Activated T-cell treated with anti-CD3 and anti-CD28 coated beads for 24 hours (primary cell): ENCODE data around the gene MPDZ.

Source experiments
- DNase-seq: peaks from one replicate; pipeline ENCODE4 v3.0.0-alpha.2; 2020; ENCODE audit warnings: low read depth

MPDZ gene

DNA sequence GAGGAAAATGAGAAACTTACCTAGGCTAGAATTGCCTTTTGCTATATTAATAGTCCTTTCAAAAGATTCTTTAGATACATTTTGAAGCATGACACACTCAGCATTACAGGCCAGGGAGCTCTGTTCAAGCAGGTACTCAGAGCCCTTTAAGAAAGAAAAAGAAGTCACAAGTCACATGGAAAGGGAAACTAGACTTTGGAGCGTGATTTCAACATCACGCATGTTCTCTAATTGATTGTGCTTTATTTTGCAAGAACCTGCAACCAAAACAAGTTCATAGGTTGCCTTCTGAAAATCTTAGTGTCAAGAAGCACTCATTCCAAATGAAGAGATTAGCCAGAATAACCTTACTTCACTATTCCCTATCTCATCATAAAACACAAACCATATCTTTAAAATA lies 103.8 kb downstream of the MPDZ start:
- DNase-seq = no peak

- no peak for DNase-seq
These were observed 104.4 kb downstream of the MPDZ start for GRCh38 chr9:13174906-13175639.

- DNase-seq = no peak
These were observed 105.9 kb downstream of the MPDZ start for GRCh38 chr9:13173553-13173952.

GRCh38 chr9:13171261-13171660 lies 108.2 kb downstream of the MPDZ start:
- DNase-seq = no peak

DNA sequence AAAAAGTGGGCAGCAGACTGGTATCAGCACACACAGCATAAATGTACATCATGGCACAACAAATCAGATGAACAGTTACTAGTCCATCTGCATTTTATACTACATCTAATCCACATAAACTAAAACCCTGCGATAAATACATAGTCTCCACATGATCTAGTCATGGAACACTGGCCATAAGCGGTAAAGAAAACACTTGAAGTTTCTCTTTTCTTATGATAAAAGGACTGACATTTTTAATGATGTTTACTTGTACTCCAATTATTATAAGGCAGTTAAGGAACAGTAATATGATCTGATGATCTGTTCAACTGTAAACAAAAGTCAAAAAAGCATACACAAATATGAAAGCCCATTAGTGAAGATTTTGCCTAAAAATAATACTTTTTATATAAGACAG lies 112.5 kb downstream of the MPDZ start:
- no peak for DNase-seq

- no peak for DNase-seq
These were observed 113.5 kb downstream of the MPDZ start for GRCh38 chr9:13165956-13166355.

- no peak for DNase-seq
These were observed 114.1 kb downstream of the MPDZ start for GRCh38 chr9:13165236-13165945.

DNA sequence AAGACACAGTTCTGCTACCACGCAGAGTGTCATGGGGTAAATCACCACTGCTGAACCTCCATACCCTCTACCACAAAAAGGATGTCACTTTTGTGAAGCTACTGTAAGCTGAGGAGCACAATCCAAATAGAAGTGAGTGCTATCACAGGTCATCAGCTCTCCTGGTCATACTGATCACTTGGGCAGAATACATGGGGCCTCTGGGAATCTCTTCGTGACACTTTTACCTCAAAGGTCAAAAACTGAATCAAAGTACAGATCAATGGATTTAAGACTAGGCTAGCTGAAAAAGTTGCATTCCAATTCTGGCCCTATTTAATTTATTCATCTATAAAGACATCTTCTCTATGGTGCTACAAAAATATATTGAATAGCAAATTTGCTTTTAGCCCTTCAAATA lies 115.5 kb downstream of the MPDZ start:
- no peak for DNase-seq

DNA sequence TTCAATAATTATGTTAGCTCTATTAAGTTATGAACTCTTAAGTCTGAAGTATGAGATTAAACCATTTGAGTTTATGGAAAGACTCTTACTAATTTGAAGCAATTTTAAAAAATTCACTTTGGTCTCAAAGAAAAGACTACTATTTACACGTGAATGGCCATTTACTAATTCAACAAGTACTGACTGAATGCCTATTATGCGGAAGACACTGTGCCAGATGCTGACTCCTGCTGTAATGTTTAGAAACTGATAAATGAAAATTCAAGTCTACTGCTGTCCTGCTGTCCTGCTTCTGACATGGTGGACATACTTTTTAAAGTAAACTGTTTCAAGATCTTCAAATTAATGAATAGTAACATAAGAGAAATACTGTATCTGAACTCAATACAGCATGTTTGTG lies 116.2 kb downstream of the MPDZ start:
- DNase-seq = no peak

- no peak for DNase-seq
These were observed 119.4 kb downstream of the MPDZ start for GRCh38 chr9:13160051-13160450.

GRCh38 chr9:13158986-13159385 lies 120.5 kb downstream of the MPDZ start:
- DNase-seq = no peak

DNA sequence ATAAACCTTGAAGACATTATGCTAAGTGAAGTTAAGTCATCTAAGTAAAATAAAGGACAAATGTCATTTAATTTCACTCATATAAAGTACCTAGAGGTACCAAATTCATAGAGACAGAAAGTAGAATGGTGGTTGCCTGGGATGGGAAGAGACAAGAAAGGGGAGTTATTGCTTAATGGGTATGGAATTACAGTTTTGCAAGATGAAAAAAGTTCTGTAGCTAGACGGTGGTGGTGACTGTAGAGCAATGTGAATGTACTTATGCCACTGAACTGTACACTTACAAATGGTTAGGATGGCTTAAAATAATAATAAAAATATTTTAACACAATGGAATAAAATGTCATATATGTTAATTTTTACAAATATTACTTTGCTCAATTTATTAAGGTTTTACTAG lies 128.0 kb downstream of the MPDZ start:
- DNase-seq = no peak

- no peak for DNase-seq
These were observed 130.0 kb downstream of the MPDZ start for GRCh38 chr9:13149454-13149853.

DNA sequence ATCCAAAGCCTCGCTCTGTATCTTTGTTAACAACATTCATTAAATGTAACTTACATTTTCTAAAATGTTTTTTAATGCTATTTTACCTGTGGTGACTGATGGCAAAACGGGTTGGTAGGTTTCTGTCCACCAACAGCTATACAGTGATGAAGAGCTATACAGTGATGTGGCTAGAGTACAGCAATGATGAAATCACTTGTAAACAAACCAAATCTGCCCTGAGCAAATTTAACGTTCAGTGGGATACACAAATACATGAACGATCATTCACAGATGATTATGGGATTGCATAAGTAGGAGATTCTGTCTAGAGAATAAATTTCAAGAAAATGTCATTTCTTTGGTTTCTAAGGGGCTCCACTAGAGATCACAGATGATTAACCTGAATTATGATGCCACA lies 132.7 kb downstream of the MPDZ start:
- DNase-seq = no peak

GRCh38 chr9:13145340-13145739 lies 134.2 kb downstream of the MPDZ start:
- DNase-seq = no peak

GRCh38 chr9:13144166-13144775 lies 135.2 kb downstream of the MPDZ start:
- no peak for DNase-seq

DNA sequence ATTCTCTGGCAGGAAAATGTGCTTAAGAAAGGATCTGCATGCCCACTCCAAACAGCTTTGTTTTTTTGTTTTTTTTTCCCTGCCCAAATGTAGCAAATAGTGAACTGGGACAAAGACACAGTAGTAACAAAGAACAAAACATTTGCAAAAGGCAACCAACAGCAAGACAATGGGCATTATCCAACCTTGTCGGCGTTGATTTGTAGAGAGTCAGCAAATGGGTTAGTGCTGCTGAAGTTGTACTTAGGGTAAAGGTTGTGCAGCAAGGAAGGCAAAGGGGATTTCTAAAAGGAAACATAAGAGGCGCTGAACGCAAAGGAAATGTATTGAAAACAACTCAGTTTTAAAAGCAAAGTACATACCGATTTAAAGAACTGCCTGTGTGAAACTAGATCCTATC lies 136.2 kb downstream of the MPDZ start:
- no peak for DNase-seq

GRCh38 chr9:13142776-13143175 lies 136.7 kb downstream of the MPDZ start:
- DNase-seq = no peak

GRCh38 chr9:13141629-13142028 lies 137.9 kb downstream of the MPDZ start:
- DNase-seq = no peak

DNA sequence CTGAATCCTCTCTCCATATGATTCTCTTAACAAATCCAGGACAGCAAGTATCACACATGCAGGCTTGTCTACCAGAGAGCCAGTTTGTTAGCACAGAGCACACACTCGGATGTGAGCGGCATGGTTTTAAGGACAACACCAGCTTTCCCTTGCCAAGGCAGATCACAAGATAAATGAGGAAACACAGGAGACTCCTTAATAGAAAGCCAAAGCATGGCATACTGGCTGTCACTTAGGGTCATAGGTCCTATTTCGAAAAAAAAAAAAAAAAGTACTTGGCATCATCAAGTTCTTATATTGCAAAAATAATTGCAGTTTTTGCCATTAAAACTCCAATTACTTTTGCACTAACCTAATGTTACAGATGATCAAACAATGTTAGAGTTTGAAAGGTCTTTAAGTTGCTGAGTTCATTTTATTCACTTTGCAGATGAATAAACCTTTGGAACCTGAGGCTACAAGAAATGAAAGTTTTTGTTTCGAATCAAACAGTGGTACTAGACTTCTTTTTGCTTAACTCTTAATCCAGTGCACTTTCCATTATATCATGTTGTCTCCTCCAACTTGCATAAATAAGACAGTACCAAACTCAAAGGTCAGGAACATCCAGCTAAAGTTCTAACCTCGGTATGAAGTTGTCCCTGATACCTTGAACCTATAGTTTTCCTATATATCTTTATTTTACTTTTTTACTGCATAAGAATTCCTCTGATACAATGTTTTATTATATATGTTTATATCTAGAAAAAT lies 138.5 kb downstream of the MPDZ start:
- no peak for DNase-seq

DNA sequence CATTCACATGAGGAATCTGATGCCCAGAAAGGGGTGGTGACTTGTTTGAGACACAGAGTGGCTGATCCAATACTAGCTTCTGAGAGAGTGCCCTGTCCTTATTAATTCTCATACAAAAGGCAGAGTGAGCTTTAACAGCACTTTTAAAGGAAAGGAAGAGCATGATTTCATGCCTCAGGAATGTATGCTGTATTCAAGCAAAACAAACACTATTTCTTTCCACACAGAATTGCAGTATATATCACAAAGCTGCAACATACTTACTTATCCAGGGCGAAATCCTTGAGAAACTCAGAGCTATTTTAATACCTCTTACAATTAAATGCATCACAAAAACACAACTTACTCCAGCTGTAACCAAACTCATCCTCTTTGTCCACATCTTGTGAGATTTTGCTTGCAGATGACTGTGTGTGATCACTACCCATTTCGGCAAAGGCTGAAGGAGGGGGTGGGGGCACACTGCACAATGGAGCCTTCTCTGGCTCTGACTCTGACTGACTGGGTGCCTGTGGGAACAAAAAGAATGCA lies 139.8 kb downstream of the MPDZ start:
- no peak for DNase-seq

GRCh38 chr9:13137426-13137825 lies 142.1 kb downstream of the MPDZ start:
- DNase-seq = no peak
